Measurements from ENCODE around the gene EPC1. TPM values are rescaled to one million over a fixed set of nuclear protein-coding genes. Genes with fewer than 3 reads are reported as not detected.
"Not testable (repeated sequence)": the region's sequence is repeated elsewhere in the genome, so short reads cannot be mapped to it uniquely, and the experiment has no call there.

The EPC1 gene
- total RNA-seq, 1 donor from 2014 or later: 40.3 TPM

GRCh38 chr10:32367793-32368453 lies 21.0 kb upstream of the EPC1 start:
- no peak for DNase-seq
- Histone ChIP-seq H3K27me3 (ENCODE audit: low read depth) (no peaks in the 10 kb centered on the region), H3K4me1 (peaks cover 48% of the 10 kb centered on the region), H3K36me3 (no peaks in the 10 kb centered on the region), H3K27ac (no peak overlapping the region), H3K4me3 (peak overlapping the region; percentile 12), H3K9me3 (no peaks in the 10 kb centered on the region)
- intact Hi-C loops (cut with DNase I): no loop called here
- TF ChIP-seq CTCF (IDR thresholded peaks at IDR 0.05): peak; percentile 77
- peak; percentile 86 to 88 for ATAC-seq

GRCh38 chr10:32366588-32366987 lies 19.6 kb upstream of the EPC1 start:
- ATAC-seq: no peak
- peak overlapping the region; percentile 1 for H3K27ac ChIP-seq

GRCh38 chr10:32366111-32366510 lies 19.2 kb upstream of the EPC1 start:
- DNase-seq: no peak
- H3K27ac ChIP-seq: no peak overlapping the region
- TF ChIP-seq CTCF (IDR thresholded peaks at IDR 0.05): no peak
- no peaks in the 10 kb centered on the region for H3K36me3 ChIP-seq
- ATAC-seq: no peak
- no peaks in the 10 kb centered on the region for H3K9me3 ChIP-seq
- H3K27me3 ChIP-seq (ENCODE audit: low read depth): no peaks in the 10 kb centered on the region
- H3K4me3 ChIP-seq: no peak overlapping the region
- intact Hi-C loops (cut with DNase I): no loop called here
- peaks cover 41% of the 10 kb centered on the region for H3K4me1 ChIP-seq

More at GRCh38 chr10:32366588-32366987, 19.6 kb upstream of the EPC1 start:
- DNase-seq: no peak
- intact Hi-C loops (cut with DNase I): no loop called here
- no peak for TF ChIP-seq CTCF (IDR thresholded peaks at IDR 0.05)
- no peaks in the 10 kb centered on the region for H3K36me3 ChIP-seq
- H3K4me3 ChIP-seq: no peak overlapping the region
- H3K4me1 ChIP-seq: peaks cover 38% of the 10 kb centered on the region
- H3K27me3 ChIP-seq (ENCODE audit: low read depth): no peaks in the 10 kb centered on the region
- H3K9me3 ChIP-seq: no peaks in the 10 kb centered on the region

- intact Hi-C loops (cut with DNase I): not testable (repeated sequence)
These were observed 18.4 kb upstream of the EPC1 start for GRCh38 chr10:32365404-32365803.

GRCh38 chr10:32362571-32362970 lies 15.6 kb upstream of the EPC1 start:
- Histone ChIP-seq H3K9me3 (no peaks in the 10 kb centered on the region), H3K4me1 (peaks cover 28% of the 10 kb centered on the region), H3K27ac (no peak overlapping the region), H3K36me3 (no peaks in the 10 kb centered on the region), H3K4me3 (no peak overlapping the region), H3K27me3 (ENCODE audit: low read depth) (no peaks in the 10 kb centered on the region)
- intact Hi-C loops (cut with DNase I): no loop called here
- ATAC-seq: no peak
- no peak for TF ChIP-seq CTCF (IDR thresholded peaks at IDR 0.05)
- DNase-seq: no peak

More at GRCh38 chr10:32365404-32365803, 18.4 kb upstream of the EPC1 start:
- peaks cover 47% of the 10 kb centered on the region for H3K4me1 ChIP-seq
- H3K9me3 ChIP-seq; H3K27me3 ChIP-seq (ENCODE audit: low read depth); H3K36me3 ChIP-seq; H3K27ac ChIP-seq; ATAC-seq; DNase-seq; H3K4me3 ChIP-seq: not testable (repeated sequence)

- no peaks in the 10 kb centered on the region for H3K36me3 ChIP-seq
- H3K4me1 ChIP-seq: peaks cover 11% of the 10 kb centered on the region
- H3K4me3 ChIP-seq: no peak overlapping the region
- intact Hi-C loops (cut with DNase I): no loop called here
- H3K9me3 ChIP-seq: no peaks in the 10 kb centered on the region
- no peak overlapping the region for H3K27ac ChIP-seq
- DNase-seq (no peak), ATAC-seq (no peak)
- H3K27me3 ChIP-seq (ENCODE audit: low read depth): no peaks in the 10 kb centered on the region
- no peak for TF ChIP-seq CTCF (IDR thresholded peaks at IDR 0.05)
These were observed 13.9 kb upstream of the EPC1 start for GRCh38 chr10:32360884-32361283.
